Measurements from ENCODE around the gene GSDMA.

The GSDMA gene

GRCh38 chr17:39962642-39963220, at the start of gene GSDMA:
Gene GSDMA (plus strand): TSS chr17:39963004. CDS start chr17:39965688, 2,684 bp downstream.
- DNase-seq (ENCODE audit: low spot score), result no peak

GRCh38 chr17:39913989-39914388, 48.8 kb upstream of the GSDMA start:
- DNase-seq (ENCODE audit: low spot score), result no peak

GRCh38 chr17:39915559-39915958, 47.2 kb upstream of the GSDMA start:
- DNase-seq (ENCODE audit: low spot score), result no peak

GRCh38 chr17:39916918-39917317, 45.9 kb upstream of the GSDMA start:
- DNase-seq (ENCODE audit: low spot score), result no peak

- no peak for DNase-seq (ENCODE audit: low spot score)
Observed at GRCh38 chr17:39919087-39919683, 43.6 kb upstream of the GSDMA start.

GRCh38 chr17:39920218-39921210, 42.3 kb upstream of the GSDMA start:
- DNase-seq (ENCODE audit: low spot score), result no peak

GRCh38 chr17:39921323-39921722, 41.5 kb upstream of the GSDMA start:
- no peak for DNase-seq (ENCODE audit: low spot score)

- no peak for DNase-seq (ENCODE audit: low spot score)
Observed at GRCh38 chr17:39922006-39922405, 40.8 kb upstream of the GSDMA start.

- no peak for DNase-seq (ENCODE audit: low spot score)
Observed at GRCh38 chr17:39923230-39923629, 39.6 kb upstream of the GSDMA start.

GRCh38 chr17:39923836-39924690, 38.7 kb upstream of the GSDMA start:
- DNase-seq (ENCODE audit: low spot score), result no peak

GRCh38 chr17:39924691-39925055, 38.1 kb upstream of the GSDMA start:
- DNase-seq (ENCODE audit: low spot score), result no peak

GRCh38 chr17:39925282-39926134, 37.3 kb upstream of the GSDMA start:
- DNase-seq (ENCODE audit: low spot score), result no peak

- DNase-seq (ENCODE audit: low spot score), result no peak
Observed at GRCh38 chr17:39926135-39926587, 36.6 kb upstream of the GSDMA start.

GRCh38 chr17:39926588-39927100, 36.2 kb upstream of the GSDMA start:
- DNase-seq (ENCODE audit: low spot score), result peak; percentile 42

- DNase-seq (ENCODE audit: low spot score), result peak; percentile 81
Observed at GRCh38 chr17:39927101-39927928, 35.5 kb upstream of the GSDMA start, which contains the start of the genes LRRC3C and ORMDL3. Gene LRRC3C (plus strand): TSS chr17:39927732. CDS start chr17:39941524, 13,792 bp downstream. Gene ORMDL3 (minus strand): TSS chr17:39927601. CDS start chr17:39924203, 3,398 bp downstream.

- peak; percentile 67 for DNase-seq (ENCODE audit: low spot score)
Observed at GRCh38 chr17:39927929-39928857, 34.6 kb upstream of the GSDMA start.

GRCh38 chr17:39928858-39929645, 33.8 kb upstream of the GSDMA start:
- DNase-seq (ENCODE audit: low spot score), result no peak

Measured in HuH-7 (cell line).